ENCODE measurements around the gene PRM1.
A peak's percentile ranks its signal among the peaks of the same experiment; 100 is the strongest.

PRM1 gene

GRCh38 chr16:11253995-11254912, 26.9 kb downstream of the PRM1 start:
- no peak for DNase-seq (ENCODE audit: low read depth)

DNA sequence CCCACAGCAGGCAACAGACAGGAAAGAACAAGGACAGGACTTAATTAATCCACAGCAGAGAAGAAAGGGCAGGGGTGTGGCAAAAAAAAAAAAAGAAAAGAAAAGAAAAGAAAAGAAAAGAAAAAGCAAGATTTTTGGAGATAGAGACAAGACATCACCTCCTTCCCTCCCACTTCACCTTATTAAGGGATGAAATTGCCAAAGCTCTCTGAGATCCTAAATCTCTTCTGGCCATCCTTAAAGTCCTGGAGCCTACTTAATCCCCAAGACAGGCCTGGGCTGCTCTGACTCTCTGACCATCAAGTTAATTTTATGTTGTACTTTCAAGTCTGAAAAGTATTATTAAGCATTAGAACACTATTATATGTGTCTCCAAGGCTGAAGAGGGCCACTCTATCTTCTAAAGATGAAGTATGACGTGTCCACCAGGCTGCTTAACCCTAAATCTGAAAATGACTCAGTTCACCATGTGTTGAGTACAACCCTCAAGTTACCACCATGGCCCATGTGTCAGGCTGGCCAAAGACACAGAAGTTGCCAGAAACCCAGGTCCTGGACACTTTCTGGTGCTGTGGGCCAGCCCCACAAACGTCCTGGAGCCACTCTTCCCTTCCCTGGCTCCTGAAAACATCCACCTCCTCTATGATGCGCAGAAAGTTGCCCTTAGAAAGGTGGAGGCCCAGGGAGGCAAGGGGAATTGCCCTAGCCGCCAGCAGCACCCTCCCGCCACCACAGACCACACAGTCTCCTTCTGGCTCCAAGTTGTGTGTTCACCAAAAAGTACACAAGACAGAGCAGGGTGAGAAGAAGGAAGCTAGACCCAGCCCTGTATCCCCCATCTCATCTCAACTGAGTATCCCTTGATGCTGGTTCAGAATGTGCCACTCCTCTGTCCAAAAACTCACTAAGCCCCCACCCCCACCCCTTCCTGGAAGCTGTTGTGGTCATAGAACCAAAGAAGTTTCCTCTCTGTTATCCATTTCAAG, 27.8 kb downstream of the PRM1 start:
- DNase-seq (ENCODE audit: low read depth): peak; percentile 47

DNA sequence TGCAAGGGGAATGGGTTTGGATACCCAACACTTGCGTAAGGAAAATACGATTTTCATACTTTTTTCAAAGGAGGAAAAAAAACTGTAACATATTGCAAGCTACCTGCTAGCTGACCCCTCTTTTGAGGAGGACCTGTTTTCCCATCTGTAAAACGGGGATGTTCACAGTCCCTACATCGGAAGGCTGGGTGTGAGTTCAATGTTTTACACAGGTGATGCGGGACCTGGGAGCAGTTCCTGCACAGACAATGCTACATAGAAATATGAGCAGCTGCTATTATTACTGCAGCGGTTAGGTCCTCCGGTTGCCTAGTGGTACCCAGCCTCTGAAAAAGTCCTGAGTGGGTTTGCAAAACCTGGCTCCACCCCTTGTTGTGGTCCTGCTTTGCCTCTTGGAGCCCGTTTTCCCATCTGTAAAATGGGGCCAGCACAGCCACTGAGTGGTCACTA, 28.6 kb downstream of the PRM1 start:
- no peak for DNase-seq (ENCODE audit: low read depth)

- peak; percentile 57 for DNase-seq (ENCODE audit: low read depth)
Measured at GRCh38 chr16:11251525-11252481, 29.3 kb downstream of the PRM1 start.

DNA sequence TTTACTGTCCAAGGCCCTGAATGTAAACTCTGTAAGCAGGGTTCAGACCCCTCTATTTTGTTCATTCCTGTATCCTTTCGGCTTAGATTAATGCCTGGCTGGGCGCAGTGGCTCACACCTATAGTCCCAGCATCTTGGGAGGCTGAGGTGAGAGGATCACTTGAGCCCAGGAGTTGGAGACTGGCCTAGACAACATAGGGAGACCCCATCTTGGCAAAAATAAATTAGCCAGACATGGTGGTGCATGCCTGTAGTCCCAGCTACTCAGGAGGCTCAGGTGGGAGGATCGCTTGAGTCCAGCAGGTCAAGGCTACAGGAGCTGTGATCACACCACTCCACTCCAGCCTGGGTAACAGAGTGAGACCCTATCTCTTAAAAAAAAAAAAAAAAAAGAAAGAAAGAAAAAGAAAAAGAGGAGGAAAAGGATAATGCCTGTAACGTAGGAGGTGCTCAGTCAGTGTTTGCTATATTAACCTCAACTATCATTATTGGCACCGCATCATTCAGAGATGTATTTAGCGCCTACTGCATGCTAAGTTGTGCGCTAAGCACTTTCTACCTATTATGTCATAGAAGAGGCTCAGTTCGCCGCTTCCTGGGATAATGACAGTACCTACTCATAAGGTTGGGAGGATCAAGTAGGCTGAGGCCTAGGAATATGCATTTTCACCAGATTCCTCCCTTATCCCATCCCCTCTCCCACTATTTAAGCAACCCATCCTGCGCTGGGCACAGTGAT, 30.2 kb downstream of the PRM1 start:
- DNase-seq (ENCODE audit: low read depth): no peak

DNA sequence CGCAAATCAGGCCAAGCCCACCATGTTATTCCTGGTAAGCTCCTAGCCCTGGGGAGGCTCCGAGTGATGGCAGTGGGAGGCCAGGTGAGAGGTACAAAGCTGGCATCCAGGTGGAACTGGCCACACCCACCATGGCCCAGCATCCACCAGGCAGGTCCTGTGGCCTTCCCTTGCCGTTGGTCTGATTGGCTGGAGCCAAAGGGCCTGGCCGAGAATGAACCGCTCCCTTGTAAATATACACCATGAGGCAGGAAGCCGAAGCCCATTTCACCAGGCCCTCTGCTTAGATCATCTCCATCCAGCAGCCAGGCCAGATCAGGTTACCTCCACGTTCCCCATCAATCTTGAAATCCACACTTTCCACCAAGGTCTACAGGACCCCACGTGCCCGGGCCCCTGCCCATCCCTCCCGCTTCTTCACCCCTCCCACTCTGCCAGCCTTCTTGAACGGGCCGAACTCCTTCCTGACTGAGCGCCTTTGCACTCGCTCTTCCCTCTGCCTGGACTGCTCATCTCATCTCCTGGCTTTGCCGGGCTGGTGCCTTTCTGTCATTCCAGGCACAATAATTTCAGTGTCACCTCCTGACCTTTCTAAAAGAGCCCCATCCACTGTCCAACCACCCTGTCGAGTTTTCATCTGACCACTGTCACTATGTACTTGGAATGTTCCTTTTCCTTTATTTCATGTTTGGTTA, 30.9 kb downstream of the PRM1 start:
- no peak for DNase-seq (ENCODE audit: low read depth)

DNA sequence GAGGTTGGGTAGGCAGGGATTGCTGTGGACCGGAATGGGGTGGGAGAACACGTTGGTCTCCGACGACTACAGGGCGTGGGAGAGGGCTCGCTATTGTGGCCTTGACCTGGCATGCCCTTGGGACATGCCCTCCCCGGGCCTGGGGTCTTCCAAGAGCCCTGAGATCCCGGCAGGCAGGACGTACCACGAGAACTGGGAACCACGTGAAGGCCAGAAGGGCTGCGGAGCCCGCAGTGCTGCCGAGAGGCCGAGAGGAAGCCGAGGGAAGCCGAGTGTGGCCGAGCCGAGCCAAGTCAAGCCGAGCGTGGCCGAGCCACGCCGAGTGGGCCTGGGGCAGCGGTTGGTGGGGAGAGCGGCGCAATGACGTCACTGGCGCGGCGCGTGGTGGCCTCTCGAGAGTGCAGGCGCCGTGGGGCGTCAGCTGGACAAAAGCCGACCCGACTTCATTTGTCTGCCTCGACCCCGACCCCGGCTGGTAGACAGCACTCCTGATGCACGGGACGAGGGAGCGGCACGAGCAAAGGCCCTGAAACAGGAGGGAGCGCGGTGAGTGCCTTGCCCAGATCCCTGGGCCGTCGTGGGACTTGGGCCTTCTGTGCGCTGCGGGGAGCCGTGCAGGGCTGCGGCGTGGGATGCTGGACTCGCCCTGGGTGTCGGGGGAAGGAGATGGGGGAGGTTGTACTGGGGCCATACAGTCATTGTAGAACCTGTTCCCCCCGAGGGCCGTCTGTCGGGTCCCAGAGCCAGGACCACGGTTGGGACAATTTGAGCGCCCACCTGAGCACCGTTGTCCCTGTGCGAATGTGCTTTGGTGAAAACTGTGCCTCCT, 31.7 kb downstream of the PRM1 start:
- no peak for DNase-seq (ENCODE audit: low read depth)

- no peak for DNase-seq (ENCODE audit: low read depth)
Measured at GRCh38 chr16:11248133-11248532, 33.0 kb downstream of the PRM1 start.

GRCh38 chr16:11245988-11246387, 35.1 kb downstream of the PRM1 start:
- DNase-seq (ENCODE audit: low read depth): no peak

DNA sequence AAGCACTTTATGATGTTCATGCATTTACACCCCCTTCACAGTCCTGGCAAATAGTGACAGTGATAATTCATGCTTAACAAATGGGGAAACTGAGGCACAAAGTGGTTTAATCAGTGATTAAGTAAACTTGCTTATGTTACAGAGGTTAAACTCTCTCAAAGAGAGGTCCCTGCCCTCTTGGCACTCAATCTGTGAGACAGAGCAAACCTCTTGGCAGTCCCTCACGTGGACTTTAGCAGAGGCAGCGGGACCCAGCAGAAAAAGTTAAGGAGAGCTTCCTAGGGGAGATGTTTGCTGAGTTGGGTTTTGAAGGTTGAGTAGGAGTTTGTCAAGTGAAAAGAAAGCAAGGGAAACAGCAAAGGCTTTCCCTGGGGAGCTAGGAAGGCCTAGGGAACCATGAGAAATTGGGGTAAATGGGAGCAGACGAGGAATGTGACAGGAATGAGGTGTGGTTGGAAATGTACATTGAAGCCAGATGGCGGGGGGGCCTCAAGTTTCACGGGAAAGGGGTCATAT, 35.9 kb downstream of the PRM1 start:
- no peak for DNase-seq (ENCODE audit: low read depth)

DNA sequence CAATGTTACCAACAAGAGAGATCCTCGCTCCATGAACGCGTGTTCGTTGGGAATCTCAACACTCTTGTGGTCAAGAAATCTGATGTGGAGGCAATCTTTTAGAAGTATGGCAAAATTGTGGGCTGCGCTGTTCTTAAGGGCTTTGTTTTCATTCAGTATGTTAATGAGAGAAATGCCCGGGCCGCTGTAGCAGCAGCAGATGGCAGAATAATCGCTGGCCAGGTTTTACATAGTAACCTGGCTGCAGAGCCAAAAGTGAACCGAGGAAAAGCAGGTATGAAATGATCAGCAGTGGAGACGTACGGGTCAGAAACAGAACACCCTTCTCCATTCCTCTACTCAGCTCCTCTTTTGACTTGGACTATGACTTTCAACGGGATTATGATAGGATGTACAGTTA, 38.5 kb downstream of the PRM1 start:
- DNase-seq (ENCODE audit: low read depth): no peak

DNA sequence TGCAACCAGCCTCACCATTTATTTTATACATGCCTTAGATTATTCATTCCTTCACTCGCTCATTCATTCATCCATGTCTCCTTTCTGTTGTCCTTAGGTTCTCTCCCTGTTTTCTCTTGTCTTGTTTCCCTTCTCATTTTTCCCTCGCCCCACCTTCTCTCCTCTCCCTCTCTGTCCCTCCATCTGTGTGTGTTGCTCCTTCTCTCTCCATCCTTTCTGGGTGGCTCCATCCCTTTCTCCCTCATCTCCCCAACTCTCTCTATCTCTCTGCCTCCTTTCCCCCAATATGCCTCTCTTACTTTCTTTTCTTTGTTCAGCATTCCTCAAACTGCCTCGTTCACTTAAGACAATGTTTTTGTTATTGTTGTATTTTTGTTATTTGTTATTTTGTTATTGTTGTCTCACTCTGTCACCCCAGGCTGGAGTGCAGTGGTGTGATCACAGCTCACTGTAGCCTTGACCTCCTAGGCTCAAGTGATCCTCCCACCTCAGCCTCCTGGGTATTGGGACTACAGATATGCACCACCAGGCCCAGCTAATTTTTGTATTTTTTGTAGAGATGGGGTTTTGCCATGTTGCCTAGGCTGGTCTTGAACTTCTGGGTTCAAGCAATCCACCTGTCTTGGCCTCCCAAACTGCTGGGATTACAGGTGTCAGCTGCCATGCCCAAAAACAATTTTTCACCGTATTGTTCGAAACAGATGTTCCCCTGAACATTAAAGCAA, 39.5 kb downstream of the PRM1 start:
- no peak for DNase-seq (ENCODE audit: low read depth)

DNA sequence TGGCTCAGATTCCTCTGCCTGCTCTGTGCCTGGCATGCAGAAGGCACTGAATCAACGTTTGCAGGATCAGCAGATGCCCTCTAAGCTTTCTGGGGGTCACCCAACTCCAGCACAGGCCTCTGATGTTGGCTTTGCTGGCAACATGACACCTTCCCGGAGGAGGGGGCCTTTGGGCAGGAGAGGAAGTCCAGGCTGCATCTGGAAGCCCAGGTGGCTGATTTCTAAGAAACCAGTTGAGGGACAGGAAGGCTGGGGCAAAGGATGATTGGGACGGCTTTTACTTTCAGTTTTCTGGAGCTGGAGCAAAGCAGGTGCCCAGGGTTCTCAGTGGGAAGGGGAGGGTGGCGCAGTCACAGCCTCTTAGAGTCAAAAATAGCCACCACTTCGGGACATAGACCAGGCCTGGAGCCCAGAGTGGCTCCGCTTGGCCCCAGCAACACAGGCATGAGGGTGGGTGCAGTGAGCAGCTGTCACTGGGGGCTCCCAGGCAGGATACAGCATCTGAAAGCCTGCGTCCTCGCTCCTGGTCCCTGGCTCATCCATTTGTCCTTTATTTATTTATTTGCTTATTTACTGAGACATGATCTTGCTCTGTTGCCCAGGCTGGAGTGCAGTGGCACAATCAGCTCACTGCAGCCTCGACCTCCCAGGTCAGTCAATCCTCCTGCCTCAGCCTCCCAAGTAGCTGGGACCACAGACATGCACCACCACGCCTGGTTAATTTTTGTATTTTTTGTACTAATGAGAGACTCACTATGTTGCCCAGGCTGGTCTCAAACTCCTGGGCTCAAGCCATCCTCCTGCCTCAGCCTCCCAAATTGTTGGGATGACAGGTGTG, 40.3 kb downstream of the PRM1 start:
- no peak for DNase-seq (ENCODE audit: low read depth)

DNA sequence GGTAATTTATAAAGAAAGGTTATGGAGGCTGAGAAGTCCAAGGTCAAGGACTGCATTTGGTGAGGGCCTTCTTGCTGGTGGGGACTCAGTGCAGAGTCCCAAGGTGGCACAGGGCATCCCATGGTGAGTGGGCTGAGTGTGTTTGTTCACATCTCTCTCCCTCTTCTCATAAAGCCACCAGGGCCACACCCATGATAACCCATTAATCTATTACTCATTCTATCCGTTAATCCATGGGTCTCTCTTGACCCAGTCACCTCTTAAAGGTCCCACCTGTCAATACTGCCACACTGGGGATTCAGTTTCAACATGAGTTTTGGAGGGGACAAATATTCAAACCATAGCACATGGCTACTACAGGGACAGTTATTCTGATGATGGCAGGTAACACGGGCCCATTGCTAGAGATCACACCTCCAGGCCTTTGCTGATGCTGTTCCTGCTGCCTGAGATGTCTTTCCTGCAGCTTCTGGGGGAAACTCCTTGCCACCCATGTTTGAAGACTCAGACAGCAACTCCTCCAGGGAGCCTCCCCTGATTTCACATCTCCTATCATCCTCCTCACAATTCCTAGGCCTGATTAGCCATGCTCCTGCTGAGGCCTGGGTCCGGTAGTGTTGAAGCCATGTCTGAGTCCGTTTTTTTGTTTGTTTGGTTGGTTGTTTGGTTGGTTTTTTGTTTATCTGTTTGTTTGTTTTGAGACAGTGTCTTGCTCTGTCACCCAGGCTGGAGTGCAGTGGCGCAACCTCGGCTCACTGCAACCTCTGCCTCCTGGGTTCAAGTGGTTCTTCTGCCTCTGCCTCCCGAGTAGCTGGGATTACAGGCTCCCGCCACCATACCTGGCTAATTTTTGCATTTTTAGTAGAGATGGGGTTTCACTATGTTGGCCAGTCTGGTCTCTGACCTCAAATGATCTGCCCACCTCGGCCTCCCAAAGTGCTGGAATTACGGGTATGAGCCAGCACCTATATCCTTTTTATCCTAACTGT, 41.2 kb downstream of the PRM1 start:
- DNase-seq (ENCODE audit: low read depth): no peak

GRCh38 chr16:11238272-11239202, 42.6 kb downstream of the PRM1 start:
- no peak for DNase-seq (ENCODE audit: low read depth)

Data from stimulated activated CD8-positive, alpha-beta memory T cell treated with anti-CD3 and anti-CD28 coated beads, Interleukin-12 subunit alpha, Interleukin-12 subunit beta, amount 100 ng/mL, for 4 hours (primary cell).